Panc1 (cell line): Measurements from ENCODE around the gene AMFR. TPM values are rescaled to one million over a fixed set of nuclear protein-coding genes. Genes with fewer than 3 reads are reported as not detected.

Experiments used
- ATAC-seq: fragments of 200-7000 bp; cut with Tn5 transposase; 2 replicates; pipeline ENCODE4 v1.9.1; 2020; ENCODE audit warnings: mild to moderate bottlenecking, moderate library complexity
- BruUV-seq: library from RNA; stranded (reverse); fragments of 400-500 nt; replicated peaks from 2 replicates; lab custom pipeline; 2021; lab: Mats Ljungman, UMichigan
- CTCF ChIA-PET: fragments of 300-600 bp; sonication (Branson Sonifier 250); formaldehyde crosslinking; loops from one replicate; lab custom pipeline; 2022; ENCODE audit warnings: antibody characterized with exemption; lab: Charles Lee
- POLR2A ChIA-PET: fragments of 300-600 bp; sonication (Branson Sonifier 250); formaldehyde crosslinking; loops from one replicate; lab custom pipeline; 2022; ENCODE audit warnings: antibody characterized with exemption; lab: Charles Lee
- DNase-seq: peaks from one replicate; pipeline ENCODE4 v3.0.0-alpha.2; 2010; ENCODE audit warnings: low read depth, low spot score
- H3K27ac ChIP-seq: 2 replicates; pipeline ENCODE4 v1.5.1; 2011; ENCODE audit warnings: mild to moderate bottlenecking, low read length, inconsistent platforms
- H3K27me3 ChIP-seq: fragments of 200-500 bp; sonication (Bioruptor generic); 2 replicates; pipeline ENCODE4 v1.6.0; 2014; ENCODE audit warnings: low read length, inconsistent platforms; ENCODE audit not compliant: control insufficient read depth, insufficient read depth
- H3K36me3 ChIP-seq: fragments of 200-500 bp; sonication (Bioruptor generic); 2 replicates; pipeline ENCODE4 v1.5.1; 2014; ENCODE audit warnings: inconsistent platforms, mild to moderate bottlenecking, low read length, moderate library complexity; ENCODE audit not compliant: control insufficient read depth, insufficient read depth
- H3K4me1 ChIP-seq: 2 replicates; pipeline ENCODE4 v1.5.1; 2011; ENCODE audit warnings: inconsistent platforms, mild to moderate bottlenecking, low read length, moderate library complexity; ENCODE audit not compliant: control insufficient read depth, insufficient read depth
- H3K4me3 ChIP-seq, 2 experiments: 2 replicates each; pipeline ENCODE4 v1.5.1; 2011 to 2012; ENCODE audit warnings: low read depth in 2 of 2, low read length in 2 of 2, mild to moderate bottlenecking in 2 of 2, inconsistent platforms in 1 of 2, moderate library complexity in 1 of 2
- H3K9me3 ChIP-seq: fragments of 200-500 bp; sonication (Bioruptor generic); 2 replicates; pipeline ENCODE4 v1.5.1; 2014; ENCODE audit warnings: low read depth, mild to moderate bottlenecking, inconsistent platforms, low read length, moderate library complexity; ENCODE audit not compliant: control insufficient read depth, insufficient read depth
- POLR2AphosphoS5 ChIP-seq: IDR thresholded peaks from 2 replicates; pipeline ENCODE4 v1.6.1; 2012; ENCODE audit warnings: mild to moderate bottlenecking, low read depth, low read length, moderate library complexity
- SIN3A ChIP-seq: IDR thresholded peaks from 2 replicates; pipeline ENCODE4 v1.6.1; 2012; ENCODE audit warnings: low read depth, mild to moderate bottlenecking, low read length, moderate library complexity, borderline replicate concordance; ENCODE audit not compliant: insufficient read depth
- TCF7L2 ChIP-seq: IDR thresholded peaks from 2 replicates; pipeline ENCODE4 v1.6.1; 2011; ENCODE audit warnings: mild to moderate bottlenecking, low read depth, low read length, inconsistent platforms
- in situ Hi-C: cut with HindIII; loops from 2 replicates; pipeline ENCODE4 v1.10.0; 2016; ENCODE audit warnings: low sequenced_read_pairs, low pct_unique_long_range_greater_than_20kb
- intact Hi-C: fragments of 100-400 bp; cut with micrococcal nuclease; formaldehyde crosslinking; loops from one replicate; pipeline ENCODE4 v1.10.0; 2022; ENCODE audit not compliant: unreplicated experiment
- total RNA-seq: library from RNA; stranded (reverse); gene quantifications from one replicate; pipeline ENCODE4 v1.2.1, GENCODE V29; 2021; ENCODE audit not compliant: unreplicated experiment
- TF ChIP-seq, protein P1 (sequence below), 2 experiments: IDR thresholded peaks; 2 replicates each; pipeline ENCODE4 v1.6.1; 2011 to 2012; ENCODE audit warnings: low read depth in 2 of 2, control low read depth in 1 of 2, low read length in 1 of 2, mild to moderate bottlenecking in 1 of 2, moderate library complexity in 1 of 2; ENCODE audit not compliant: insufficient read depth in 1 of 2
- TF ChIP-seq, protein P2 (sequence below): fragments of 450-650 bp; IDR thresholded peaks from 2 replicates; pipeline ENCODE4 v1.5.1; 2017; ENCODE audit warnings: mild to moderate bottlenecking

AMFR gene
- total RNA-seq, 1 experiment from 2014 or later: 89.6 TPM

DNA sequence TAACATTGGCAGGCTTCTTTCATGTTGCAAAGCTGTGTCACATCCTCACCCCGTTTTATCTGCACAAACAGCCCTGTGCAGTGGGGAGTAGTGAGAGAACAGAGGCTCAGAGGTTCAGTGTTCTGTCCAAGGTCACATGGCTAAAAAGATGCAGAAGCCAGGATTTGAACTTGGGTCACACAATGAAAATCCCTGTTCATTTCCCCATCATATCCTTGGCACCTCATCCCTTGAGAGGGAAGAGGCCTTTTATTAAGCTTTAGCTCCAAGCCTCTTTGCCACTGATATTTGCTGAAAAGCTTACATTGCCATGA is 106.6 kb downstream of the AMFR start:
- ChIA-PET POLR2A (no interaction called here), CTCF (no interaction called here)
- no peaks in the 10 kb centered on the region for H3K9me3 ChIP-seq
- in situ Hi-C loops: no loop called here
- no peak for DNase-seq
- no peak overlapping the region for H3K4me3 ChIP-seq
- no peaks in the 10 kb centered on the region for H3K27me3 ChIP-seq
- no peaks in the 10 kb centered on the region; the same call in 1 of the 2 replicates for H3K4me1 ChIP-seq
- intact Hi-C loops: loop anchor here (5.0 to 10.0 kb wide), 2 partner anchors 276 to 374 kb away; no protein-coding TSS in a partner anchor
- BruUV-seq: no TSS peak
- no peak for TF ChIP-seq POLR2AphosphoS5
- H3K27ac ChIP-seq: no peak overlapping the region
- H3K36me3 ChIP-seq: no peaks in the 10 kb centered on the region
- ATAC-seq: no peak

DNA sequence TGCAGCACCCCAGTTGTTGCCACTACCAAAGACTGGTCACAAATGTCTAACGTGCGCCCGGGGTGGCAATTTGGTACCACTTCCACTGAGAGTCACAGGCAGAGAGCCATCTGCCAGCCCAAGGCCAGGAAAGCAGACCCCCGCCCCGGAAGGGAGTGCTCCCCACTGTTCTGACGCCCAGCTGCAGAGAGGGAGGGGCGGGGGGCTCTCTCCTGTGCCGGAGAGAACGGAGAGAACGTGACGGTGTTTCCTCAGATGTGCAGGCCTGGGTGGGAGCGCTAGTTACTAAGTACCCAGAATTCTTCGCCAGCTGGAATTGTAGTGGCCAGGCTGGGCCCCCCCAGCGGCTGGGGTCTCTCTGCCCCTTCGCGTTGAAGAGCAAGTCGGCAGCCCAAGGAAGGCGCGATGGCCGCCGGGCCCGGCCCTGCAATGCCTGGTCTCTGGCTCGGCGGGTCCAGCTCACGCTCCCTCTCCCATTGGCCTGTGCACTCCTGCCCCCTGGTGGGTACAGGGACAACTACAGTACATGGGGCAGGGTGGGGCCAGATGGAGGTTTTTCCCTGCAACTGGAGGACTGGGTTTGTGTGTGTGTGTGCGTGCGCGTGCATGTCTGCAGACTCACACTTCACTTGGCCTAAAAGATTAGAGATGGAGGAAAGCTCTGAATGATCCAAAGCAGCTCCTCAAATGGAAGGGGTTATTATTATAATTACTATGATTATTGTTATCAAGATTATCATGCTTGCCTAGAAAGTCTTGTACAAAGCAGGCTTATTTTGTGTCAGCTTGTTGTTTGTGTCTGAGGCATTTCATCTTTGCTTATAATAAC is 107.1 kb downstream of the AMFR start:
- ATAC-seq (peak; percentile 97), DNase-seq (peak; percentile 35)
- POLR2A ChIA-PET: no interaction called here

DNA sequence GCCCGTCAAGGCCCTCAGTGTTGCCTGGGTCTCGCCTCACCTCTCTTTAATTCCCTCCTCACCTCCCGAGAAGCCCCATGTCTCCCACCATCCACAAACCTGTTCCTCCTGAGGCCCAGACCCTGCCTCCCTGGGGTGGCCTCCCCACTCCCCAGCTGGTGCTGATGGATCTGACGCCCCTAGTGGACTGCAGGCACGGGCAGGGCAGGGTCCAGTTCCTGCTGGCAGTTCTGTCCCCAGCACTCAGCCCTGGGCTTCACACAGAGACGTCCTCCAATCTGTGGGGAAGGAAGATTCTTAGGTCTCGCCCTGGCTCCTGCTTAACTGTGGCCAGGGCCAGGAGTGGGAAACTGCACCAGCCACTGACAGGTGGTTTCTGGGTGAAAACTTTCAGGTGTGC is 108.8 kb downstream of the AMFR start:
- DNase-seq (no peak), ATAC-seq (no peak)
- intact Hi-C loops: loop anchor here (5.0 to 10.0 kb wide), 2 partner anchors 274 to 372 kb away; no protein-coding TSS in a partner anchor
- CTCF ChIA-PET: no interaction called here
- no peaks in the 10 kb centered on the region for H3K9me3 ChIP-seq
- H3K4me1 ChIP-seq: no peaks in the 10 kb centered on the region; the same call in 1 of the 2 replicates
- in situ Hi-C loops: no loop called here
- no peak overlapping the region for H3K27ac ChIP-seq
- TF ChIP-seq, protein P1, sequence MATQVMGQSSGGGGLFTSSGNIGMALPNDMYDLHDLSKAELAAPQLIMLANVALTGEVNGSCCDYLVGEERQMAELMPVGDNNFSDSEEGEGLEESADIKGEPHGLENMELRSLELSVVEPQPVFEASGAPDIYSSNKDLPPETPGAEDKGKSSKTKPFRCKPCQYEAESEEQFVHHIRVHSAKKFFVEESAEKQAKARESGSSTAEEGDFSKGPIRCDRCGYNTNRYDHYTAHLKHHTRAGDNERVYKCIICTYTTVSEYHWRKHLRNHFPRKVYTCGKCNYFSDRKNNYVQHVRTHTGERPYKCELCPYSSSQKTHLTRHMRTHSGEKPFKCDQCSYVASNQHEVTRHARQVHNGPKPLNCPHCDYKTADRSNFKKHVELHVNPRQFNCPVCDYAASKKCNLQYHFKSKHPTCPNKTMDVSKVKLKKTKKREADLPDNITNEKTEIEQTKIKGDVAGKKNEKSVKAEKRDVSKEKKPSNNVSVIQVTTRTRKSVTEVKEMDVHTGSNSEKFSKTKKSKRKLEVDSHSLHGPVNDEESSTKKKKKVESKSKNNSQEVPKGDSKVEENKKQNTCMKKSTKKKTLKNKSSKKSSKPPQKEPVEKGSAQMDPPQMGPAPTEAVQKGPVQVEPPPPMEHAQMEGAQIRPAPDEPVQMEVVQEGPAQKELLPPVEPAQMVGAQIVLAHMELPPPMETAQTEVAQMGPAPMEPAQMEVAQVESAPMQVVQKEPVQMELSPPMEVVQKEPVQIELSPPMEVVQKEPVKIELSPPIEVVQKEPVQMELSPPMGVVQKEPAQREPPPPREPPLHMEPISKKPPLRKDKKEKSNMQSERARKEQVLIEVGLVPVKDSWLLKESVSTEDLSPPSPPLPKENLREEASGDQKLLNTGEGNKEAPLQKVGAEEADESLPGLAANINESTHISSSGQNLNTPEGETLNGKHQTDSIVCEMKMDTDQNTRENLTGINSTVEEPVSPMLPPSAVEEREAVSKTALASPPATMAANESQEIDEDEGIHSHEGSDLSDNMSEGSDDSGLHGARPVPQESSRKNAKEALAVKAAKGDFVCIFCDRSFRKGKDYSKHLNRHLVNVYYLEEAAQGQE (IDR thresholded peaks at IDR 0.05; ENCODE audit: insufficient read depth in 1 of 2, low read depth in 2 of 2, low read length in 1 of 2): no peak
- TF ChIP-seq SIN3A (no peak), TCF7L2 (no peak), POLR2AphosphoS5 (no peak)
- TF ChIP-seq, protein P2, sequence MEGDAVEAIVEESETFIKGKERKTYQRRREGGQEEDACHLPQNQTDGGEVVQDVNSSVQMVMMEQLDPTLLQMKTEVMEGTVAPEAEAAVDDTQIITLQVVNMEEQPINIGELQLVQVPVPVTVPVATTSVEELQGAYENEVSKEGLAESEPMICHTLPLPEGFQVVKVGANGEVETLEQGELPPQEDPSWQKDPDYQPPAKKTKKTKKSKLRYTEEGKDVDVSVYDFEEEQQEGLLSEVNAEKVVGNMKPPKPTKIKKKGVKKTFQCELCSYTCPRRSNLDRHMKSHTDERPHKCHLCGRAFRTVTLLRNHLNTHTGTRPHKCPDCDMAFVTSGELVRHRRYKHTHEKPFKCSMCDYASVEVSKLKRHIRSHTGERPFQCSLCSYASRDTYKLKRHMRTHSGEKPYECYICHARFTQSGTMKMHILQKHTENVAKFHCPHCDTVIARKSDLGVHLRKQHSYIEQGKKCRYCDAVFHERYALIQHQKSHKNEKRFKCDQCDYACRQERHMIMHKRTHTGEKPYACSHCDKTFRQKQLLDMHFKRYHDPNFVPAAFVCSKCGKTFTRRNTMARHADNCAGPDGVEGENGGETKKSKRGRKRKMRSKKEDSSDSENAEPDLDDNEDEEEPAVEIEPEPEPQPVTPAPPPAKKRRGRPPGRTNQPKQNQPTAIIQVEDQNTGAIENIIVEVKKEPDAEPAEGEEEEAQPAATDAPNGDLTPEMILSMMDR: peak; percentile 18; the same call in 1 of the 2 replicates
- H3K4me3 ChIP-seq: no peak overlapping the region
- no peaks in the 10 kb centered on the region for H3K36me3 ChIP-seq
- POLR2A ChIA-PET: no interaction called here
- H3K27me3 ChIP-seq: no peaks in the 10 kb centered on the region
- no TSS peak for BruUV-seq

More for the DNA sequence above, 107.1 kb downstream of the AMFR start:
- no peak overlapping the region for H3K4me3 ChIP-seq
- in situ Hi-C loops: no loop called here
- H3K27me3 ChIP-seq: no peaks in the 10 kb centered on the region
- H3K9me3 ChIP-seq: no peaks in the 10 kb centered on the region
- intact Hi-C loops: loop anchor here (5.0 to 10.0 kb wide), 2 partner anchors 276 to 373 kb away; no protein-coding TSS in a partner anchor
- BruUV-seq: no TSS peak
- TF ChIP-seq, protein P2: peak; percentile 88
- no peak for TF ChIP-seq SIN3A
- no peak overlapping the region for H3K27ac ChIP-seq
- no peaks in the 10 kb centered on the region; the same call in 1 of the 2 replicates for H3K4me1 ChIP-seq
- H3K36me3 ChIP-seq: no peaks in the 10 kb centered on the region
- CTCF ChIA-PET: interaction anchor here (0.6 kb wide), 1 partner anchor 465 kb away, joined by 3 read pairs; no protein-coding TSS in a partner anchor
